HG03097 (cell line): Measurements from ENCODE around the gene CANX.
"Not testable (repeated sequence)": the region's sequence is repeated elsewhere in the genome, so short reads cannot be mapped to it uniquely, and the experiment has no call there.

Experiments used
- ATAC-seq: cut with Tn5 transposase; IDR thresholded peaks from one replicate; pipeline ENCODE4 v1.9.1; 2021; ENCODE audit not compliant: unreplicated experiment, low FRiP score

Gene CANX

GRCh38 chr5:179697993-179698934 lies 503 bp upstream of the CANX start:
- ATAC-seq = peak; percentile 91

- no peak for ATAC-seq
These were observed 960 bp downstream of the CANX start for GRCh38 chr5:179699616-179700237.

- no peak for ATAC-seq
These were observed 1.7 kb downstream of the CANX start for GRCh38 chr5:179700401-179700918.

GRCh38 chr5:179716286-179716685 lies 17.5 kb downstream of the CANX start:
- no peak for ATAC-seq

GRCh38 chr5:179720222-179720621 lies 21.5 kb downstream of the CANX start:
- ATAC-seq = no peak

- ATAC-seq = no peak
These were observed 25.4 kb downstream of the CANX start for GRCh38 chr5:179724163-179724562.

- no peak for ATAC-seq
These were observed 28.3 kb downstream of the CANX start for GRCh38 chr5:179727106-179727505.

GRCh38 chr5:179729303-179729702 lies 30.5 kb downstream of the CANX start:
- no peak for ATAC-seq

GRCh38 chr5:179729727-179730126 lies 31.0 kb downstream of the CANX start:
- ATAC-seq = no peak

GRCh38 chr5:179730356-179730755 lies 31.6 kb downstream of the CANX start:
- no peak for ATAC-seq

GRCh38 chr5:179730852-179731251 lies 32.1 kb downstream of the CANX start:
- ATAC-seq = no peak

- peak; percentile 6 for ATAC-seq
These were observed 33.1 kb downstream of the CANX start for GRCh38 chr5:179731791-179732411.

- ATAC-seq = peak; percentile 97
These were observed 33.7 kb downstream of the CANX start, which contains the start of gene MAML1 for GRCh38 chr5:179732412-179732917. TSS of gene MAML1 (plus strand) at chr5:179732822. CDS start at chr5:179733113, 291 bp downstream.

- ATAC-seq = peak; percentile 19
These were observed 34.4 kb downstream of the CANX start for GRCh38 chr5:179732918-179733771.

GRCh38 chr5:179733772-179734126 lies 35.0 kb downstream of the CANX start:
- no peak for ATAC-seq

- ATAC-seq = no peak
These were observed 35.9 kb downstream of the CANX start for GRCh38 chr5:179734536-179735164.

- no peak for ATAC-seq
These were observed 40.0 kb downstream of the CANX start for GRCh38 chr5:179738742-179739141.

- ATAC-seq = not testable (repeated sequence)
These were observed 45.3 kb downstream of the CANX start for GRCh38 chr5:179744106-179744505.

- ATAC-seq = no peak
These were observed 48.1 kb downstream of the CANX start for GRCh38 chr5:179746872-179747271.

GRCh38 chr5:179747811-179748210 lies 49.0 kb downstream of the CANX start:
- no peak for ATAC-seq
